Neuronal stem cell (in vitro differentiated cells): ENCODE data around the gene DAPK1.

Source experiments
- DNase-seq: peaks from one replicate; pipeline ENCODE4 v3.0.0-alpha.2; 2013; ENCODE audit warnings: low spot score
- H2AFZ ChIP-seq: one replicate; pipeline ENCODE4 v1.6.1; 2013; ENCODE audit warnings: mild to moderate bottlenecking, low read length, inconsistent platforms
- H2AK5ac ChIP-seq: 2 replicates; pipeline ENCODE4 v1.6.1; 2013; ENCODE audit warnings: low read depth, mild to moderate bottlenecking, inconsistent platforms, low read length, moderate library complexity, mixed read lengths
- H2BK120ac ChIP-seq: 2 replicates; pipeline ENCODE4 v1.6.1; 2013; ENCODE audit warnings: low read depth, mild to moderate bottlenecking, inconsistent platforms, low read length, moderate library complexity, mixed read lengths
- H2BK12ac ChIP-seq: one replicate; pipeline ENCODE4 v1.6.1; 2013; ENCODE audit warnings: low read length, inconsistent platforms
- H2BK15ac ChIP-seq: 2 replicates; pipeline ENCODE4 v1.6.1; 2013; ENCODE audit warnings: mild to moderate bottlenecking, low read length, inconsistent platforms, mixed read lengths
- H2BK5ac ChIP-seq: one replicate; pipeline ENCODE4 v1.6.1; 2013; ENCODE audit warnings: inconsistent platforms, mild to moderate bottlenecking, low read length, moderate library complexity
- H3K14ac ChIP-seq: one replicate; pipeline ENCODE4 v1.6.1; 2013; ENCODE audit warnings: low read length, inconsistent platforms
- H3K18ac ChIP-seq: 2 replicates; pipeline ENCODE4 v1.6.1; 2013; ENCODE audit warnings: low read length, inconsistent platforms
- H3K23ac ChIP-seq: 2 replicates; pipeline ENCODE4 v1.6.1; 2013; ENCODE audit warnings: low read depth, mild to moderate bottlenecking, mixed read lengths, low read length, inconsistent platforms; ENCODE audit not compliant: poor library complexity
- H3K27ac ChIP-seq: replicated peaks from 3 replicates; pipeline ENCODE4 v1.5.1; 2013; ENCODE audit warnings: low read length, inconsistent platforms
- H3K27me3 ChIP-seq, 3 experiments: 2 replicates each; pipeline ENCODE4 v1.6.1; 2013; ENCODE audit warnings: low read length in 3 of 3, mild to moderate bottlenecking in 2 of 3, inconsistent platforms in 1 of 3, low read depth in 1 of 3, mixed read lengths in 1 of 3, moderate library complexity in 1 of 3; ENCODE audit not compliant: control insufficient read depth in 3 of 3, insufficient read depth in 3 of 3
- H3K36me3 ChIP-seq, 2 donors: replicated peaks in 1 of 2; 2 replicates each; pipeline ENCODE4 v1.6.1; 2013; ENCODE audit warnings: low read length in 2 of 2; ENCODE audit not compliant: control insufficient read depth in 2 of 2, insufficient read depth in 2 of 2
- H3K4ac ChIP-seq: 2 replicates; pipeline ENCODE4 v1.6.1; 2013; ENCODE audit warnings: inconsistent platforms, mild to moderate bottlenecking, low read length, moderate library complexity
- H3K4me1 ChIP-seq, 2 donors: 1 replicate in 1 of 2; 2 replicates in 1 of 2; pipeline ENCODE4 v1.6.1; 2013; ENCODE audit warnings: low read length in 2 of 2, low read depth in 1 of 2; ENCODE audit not compliant: control insufficient read depth in 2 of 2, insufficient read depth in 1 of 2
- H3K4me2 ChIP-seq: one replicate; pipeline ENCODE4 v1.6.1; 2013; ENCODE audit warnings: mild to moderate bottlenecking, low read length, inconsistent platforms; ENCODE audit not compliant: insufficient read depth, poor library complexity, severe bottlenecking
- H3K4me3 ChIP-seq, 2 donors: 2 replicates each; pipeline ENCODE4 v1.5.1; 2013; ENCODE audit warnings: low read length in 2 of 2, mild to moderate bottlenecking in 2 of 2, inconsistent platforms in 1 of 2, moderate library complexity in 1 of 2
- H3K79me1 ChIP-seq: one replicate; pipeline ENCODE4 v1.6.1; 2013; ENCODE audit warnings: low read depth, mild to moderate bottlenecking, inconsistent platforms, low read length, moderate library complexity
- H3K9ac ChIP-seq: one replicate; pipeline ENCODE4 v1.6.1; 2013; ENCODE audit warnings: mild to moderate bottlenecking, low read depth, low read length, inconsistent platforms; ENCODE audit not compliant: poor library complexity
- H3K9me3 ChIP-seq, 2 donors: replicated peaks in 1 of 2; 2 replicates each; pipeline versions ENCODE3 to v1.6.1; 2013; ENCODE audit warnings: low read length in 2 of 2, mild to moderate bottlenecking in 2 of 2, inconsistent platforms in 1 of 2, low read depth in 1 of 2, mixed read lengths in 1 of 2, moderate library complexity in 1 of 2; ENCODE audit not compliant: control insufficient read depth in 2 of 2, insufficient read depth in 1 of 2
- H4K8ac ChIP-seq: one replicate; pipeline ENCODE4 v1.6.1; 2013; ENCODE audit warnings: low read depth, mild to moderate bottlenecking, inconsistent platforms, low read length, moderate library complexity
- H4K91ac ChIP-seq: one replicate; pipeline ENCODE4 v1.6.1; 2013; ENCODE audit warnings: low read length, low read depth, mild to moderate bottlenecking, inconsistent platforms; ENCODE audit not compliant: poor library complexity
- WGBS, 2 donors: extraction: QIAGEN DNeasy Blood & Tissue Kit; methylation state at CpG; one replicate each; pipeline ENCODE4 v1.1.7; 2013; ENCODE audit warnings: missing lambda C conversion rate in 2 of 2, mixed read lengths in 1 of 2; ENCODE audit not compliant: insufficient read length in 2 of 2, insufficient replicate concordance in 1 of 2; ENCODE audit errors: extremely low coverage in 2 of 2; 5-methylcytosine and 5-hydroxymethylcytosine counted together

The DAPK1 gene

GRCh38 chr9:87683751-87684626 is 186.3 kb downstream of the DAPK1 start:
- Histone ChIP-seq H3K4me1 (peaks cover 2 to 3% of the 10 kb centered on the region in 2 donors), H2BK12ac (no peak overlapping the region), H4K91ac (no peak overlapping the region), H3K4ac (peak overlapping the region; percentile 14), H3K27ac (no peak overlapping the region), H4K8ac (no peak overlapping the region), H2AK5ac (no peak overlapping the region), H2BK15ac (no peak overlapping the region), H3K79me1 (no peaks in the 10 kb centered on the region), H3K14ac (no peak overlapping the region), H3K9ac (no peak overlapping the region), H3K9me3 (no peaks in the 10 kb centered on the region), H2BK5ac (peak overlapping the region; percentile 43), H3K18ac (no peak overlapping the region), H3K27me3 (no peaks in the 10 kb centered on the region), H3K4me2 (no peak overlapping the region), H3K23ac (peak overlapping the region; percentile 21), H3K36me3 (peaks cover 15 to 82% of the 10 kb centered on the region in 2 donors), H3K4me3 (no peak overlapping the region), H2AFZ (no peak overlapping the region), H2BK120ac (no peak overlapping the region)
- no peak for DNase-seq
- no CpG with 5 or more reads among the region's 24 CpGs for WGBS, 2 donors

DNA sequence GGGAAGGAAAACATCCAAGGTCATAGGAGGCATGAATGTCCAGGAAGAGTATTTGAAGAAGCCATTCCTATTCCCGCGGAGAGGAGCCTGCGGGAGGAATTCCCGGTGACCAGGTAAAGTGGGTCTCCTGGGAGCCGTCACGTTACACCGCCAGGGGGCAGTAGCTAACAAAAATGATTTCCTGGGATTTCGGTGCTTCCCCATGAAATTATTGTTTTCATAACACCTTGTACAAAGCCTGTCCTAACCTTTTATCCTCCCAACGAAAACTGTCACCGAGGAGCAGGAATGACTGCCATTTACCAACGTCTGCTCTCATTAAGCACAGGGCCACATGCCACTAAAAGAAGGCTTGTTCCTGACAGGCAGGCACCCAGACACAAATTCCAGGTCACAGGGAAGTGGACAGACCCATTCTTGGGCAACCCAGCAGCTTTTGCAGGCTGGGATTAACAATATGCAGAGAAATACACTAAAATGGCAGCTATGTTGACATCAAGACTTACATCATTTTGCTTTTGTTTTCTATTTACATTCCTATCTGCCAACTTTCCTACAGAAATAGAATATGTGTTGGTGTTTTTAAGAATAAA is 187.1 kb downstream of the DAPK1 start:
- Histone ChIP-seq H2BK5ac (no peak overlapping the region), H3K4me1 (peaks cover 2 to 3% of the 10 kb centered on the region in 2 donors), H2BK120ac (no peak overlapping the region), H4K8ac (no peak overlapping the region), H3K9me3 (peaks cover 0 to under 1% of the 10 kb centered on the region in 2 donors), H3K14ac (no peak overlapping the region), H3K27ac (no peak overlapping the region), H3K18ac (no peak overlapping the region), H3K23ac (no peak overlapping the region), H3K4me3 (no peak overlapping the region), H2AFZ (no peak overlapping the region), H2BK15ac (no peak overlapping the region), H2BK12ac (no peak overlapping the region), H3K9ac (no peak overlapping the region), H2AK5ac (no peak overlapping the region), H3K79me1 (no peaks in the 10 kb centered on the region), H3K4ac (no peak overlapping the region), H3K36me3 (peaks cover 15 to 82% of the 10 kb centered on the region in 2 donors), H4K91ac (no peak overlapping the region), H3K27me3 (no peaks in the 10 kb centered on the region), H3K4me2 (no peak overlapping the region)
- peak; percentile 17 for DNase-seq
- no CpG with 5 or more reads among the region's 11 CpGs for WGBS, 2 donors

DNA sequence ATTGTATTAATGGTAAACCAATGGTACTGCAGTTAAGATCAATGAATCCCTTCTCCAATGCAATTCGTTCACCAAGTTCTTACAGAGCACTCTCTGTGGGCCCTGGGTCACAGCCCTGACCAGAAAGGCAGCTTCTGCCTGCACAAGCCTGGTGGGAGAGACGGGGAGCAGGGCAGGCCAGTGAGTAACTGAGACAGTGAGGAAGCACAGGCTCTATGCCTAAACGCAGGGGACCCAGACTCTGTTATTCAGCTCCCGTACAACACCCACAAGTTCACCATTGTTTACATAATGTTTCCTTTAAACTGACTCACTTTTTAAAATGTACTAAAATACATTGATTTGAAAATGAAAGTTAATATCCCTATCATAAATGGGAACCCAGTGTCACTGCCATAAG is 187.8 kb downstream of the DAPK1 start:
- no peak overlapping the region for H2BK12ac ChIP-seq
- H3K23ac ChIP-seq = no peak overlapping the region
- no peak overlapping the region for H3K9ac ChIP-seq
- H4K8ac ChIP-seq = no peak overlapping the region
- H3K4me2 ChIP-seq = no peak overlapping the region
- H3K27ac ChIP-seq = no peak overlapping the region
- no CpG with 5 or more reads among the region's 4 CpGs for WGBS, 2 donors
- H2BK15ac ChIP-seq = no peak overlapping the region
- no peak overlapping the region for H3K18ac ChIP-seq
- H3K4ac ChIP-seq = no peak overlapping the region
- H2BK5ac ChIP-seq = no peak overlapping the region
- H4K91ac ChIP-seq = no peak overlapping the region
- H3K36me3 ChIP-seq = peaks cover 15 to 81% of the 10 kb centered on the region in 2 donors
- no peak overlapping the region for H3K4me3 ChIP-seq
- DNase-seq = no peak
- no peak overlapping the region for H2AFZ ChIP-seq
- peaks cover 0 to 4% of the 10 kb centered on the region in 2 donors for H3K9me3 ChIP-seq
- H2AK5ac ChIP-seq = no peak overlapping the region
- no peak overlapping the region for H2BK120ac ChIP-seq
- H3K4me1 ChIP-seq = peaks cover 2 to 3% of the 10 kb centered on the region in 2 donors
- no peaks in the 10 kb centered on the region for H3K27me3 ChIP-seq
- no peak overlapping the region for H3K14ac ChIP-seq
- H3K79me1 ChIP-seq = no peaks in the 10 kb centered on the region

DNA sequence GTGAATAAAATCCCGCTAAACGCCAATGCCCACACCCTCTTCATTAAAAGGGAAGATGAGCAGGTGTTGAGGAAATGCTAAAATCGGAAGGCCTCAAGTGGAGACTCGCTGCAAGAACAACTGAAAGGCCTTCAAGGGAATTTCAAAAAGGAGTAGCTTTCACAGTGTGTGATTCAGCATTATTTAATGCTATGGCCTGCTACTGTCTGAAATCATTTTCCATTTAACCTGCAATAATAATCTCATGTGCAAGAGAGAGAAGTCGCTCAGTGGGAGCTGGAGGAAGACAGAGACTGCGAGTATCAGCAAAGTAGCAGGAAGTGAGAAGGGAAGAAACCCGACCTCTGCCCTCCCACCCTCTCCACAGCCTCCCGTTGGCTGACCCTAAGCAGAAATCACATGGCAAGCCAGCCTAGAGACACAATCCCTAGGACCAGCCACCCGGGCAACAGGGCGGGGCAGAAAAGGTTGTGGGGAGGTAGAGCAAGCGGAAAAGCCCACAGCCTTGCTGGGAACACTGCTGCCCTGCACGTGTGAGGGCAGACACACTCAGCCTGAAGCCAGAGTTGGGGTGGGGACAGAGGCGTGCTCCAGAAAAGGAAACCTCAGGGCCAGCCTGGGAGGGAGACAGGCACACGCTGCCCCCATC is 188.3 kb downstream of the DAPK1 start:
- WGBS, 2 donors = no CpG with 5 or more reads among the region's 14 CpGs
- no peak for DNase-seq
- no peak overlapping the region for H3K9ac ChIP-seq

More for the DNA sequence above, 188.3 kb downstream of the DAPK1 start:
- Histone ChIP-seq H2BK120ac (no peak overlapping the region), H3K4me2 (no peak overlapping the region), H3K14ac (no peak overlapping the region), H2BK15ac (no peak overlapping the region), H3K4me3 (no peak overlapping the region), H2AK5ac (no peak overlapping the region), H3K9me3 (peaks cover 0 to 4% of the 10 kb centered on the region in 2 donors), H2BK12ac (no peak overlapping the region), H2BK5ac (no peak overlapping the region), H3K79me1 (no peaks in the 10 kb centered on the region), H3K27ac (no peak overlapping the region), H4K8ac (no peak overlapping the region), H3K36me3 (peaks cover 13 to 82% of the 10 kb centered on the region in 2 donors), H3K27me3 (no peaks in the 10 kb centered on the region), H3K18ac (no peak overlapping the region), H2AFZ (no peak overlapping the region), H3K4ac (no peak overlapping the region), H3K23ac (no peak overlapping the region), H3K4me1 (peaks cover 2 to 3% of the 10 kb centered on the region in 2 donors), H4K91ac (no peak overlapping the region)
